Epithelial cell of proximal tubule (primary cell): ENCODE measurements around the gene ADCY6. TPM values are rescaled to one million over a fixed set of nuclear protein-coding genes. Genes with fewer than 3 reads are reported as not detected.

Experiments used
- DNase-seq: peaks from one replicate; pipeline ENCODE4 v3.0.0-alpha.2; 2011; ENCODE audit warnings: low read depth
- H3K4me3 ChIP-seq: 2 replicates; pipeline ENCODE4 v1.5.1; 2011; ENCODE audit warnings: low read depth, mild to moderate bottlenecking, low read length
- total RNA-seq: library from RNA; depleted of rRNA; stranded (reverse); fragments of >200 nt; gene quantifications from 2 replicates; pipeline ENCODE4 v1.2.3, GENCODE V29; 2015
- TF ChIP-seq, protein P1 (sequence below): conservative IDR thresholded peaks from 2 replicates; pipeline ENCODE4 v1.5.1; 2012; ENCODE audit warnings: low read depth, mild to moderate bottlenecking, low read length

ADCY6 gene
- total RNA-seq, 1 donor from 2014 or later = 21.6 TPM

- H3K4me3 ChIP-seq = peak overlapping the region; percentile 86
- DNase-seq = no peak
- TF ChIP-seq, protein P1, sequence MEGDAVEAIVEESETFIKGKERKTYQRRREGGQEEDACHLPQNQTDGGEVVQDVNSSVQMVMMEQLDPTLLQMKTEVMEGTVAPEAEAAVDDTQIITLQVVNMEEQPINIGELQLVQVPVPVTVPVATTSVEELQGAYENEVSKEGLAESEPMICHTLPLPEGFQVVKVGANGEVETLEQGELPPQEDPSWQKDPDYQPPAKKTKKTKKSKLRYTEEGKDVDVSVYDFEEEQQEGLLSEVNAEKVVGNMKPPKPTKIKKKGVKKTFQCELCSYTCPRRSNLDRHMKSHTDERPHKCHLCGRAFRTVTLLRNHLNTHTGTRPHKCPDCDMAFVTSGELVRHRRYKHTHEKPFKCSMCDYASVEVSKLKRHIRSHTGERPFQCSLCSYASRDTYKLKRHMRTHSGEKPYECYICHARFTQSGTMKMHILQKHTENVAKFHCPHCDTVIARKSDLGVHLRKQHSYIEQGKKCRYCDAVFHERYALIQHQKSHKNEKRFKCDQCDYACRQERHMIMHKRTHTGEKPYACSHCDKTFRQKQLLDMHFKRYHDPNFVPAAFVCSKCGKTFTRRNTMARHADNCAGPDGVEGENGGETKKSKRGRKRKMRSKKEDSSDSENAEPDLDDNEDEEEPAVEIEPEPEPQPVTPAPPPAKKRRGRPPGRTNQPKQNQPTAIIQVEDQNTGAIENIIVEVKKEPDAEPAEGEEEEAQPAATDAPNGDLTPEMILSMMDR = no peak
Observed at GRCh38 chr12:48815126-48816110, 26.5 kb upstream of the ADCY6 start.

DNA sequence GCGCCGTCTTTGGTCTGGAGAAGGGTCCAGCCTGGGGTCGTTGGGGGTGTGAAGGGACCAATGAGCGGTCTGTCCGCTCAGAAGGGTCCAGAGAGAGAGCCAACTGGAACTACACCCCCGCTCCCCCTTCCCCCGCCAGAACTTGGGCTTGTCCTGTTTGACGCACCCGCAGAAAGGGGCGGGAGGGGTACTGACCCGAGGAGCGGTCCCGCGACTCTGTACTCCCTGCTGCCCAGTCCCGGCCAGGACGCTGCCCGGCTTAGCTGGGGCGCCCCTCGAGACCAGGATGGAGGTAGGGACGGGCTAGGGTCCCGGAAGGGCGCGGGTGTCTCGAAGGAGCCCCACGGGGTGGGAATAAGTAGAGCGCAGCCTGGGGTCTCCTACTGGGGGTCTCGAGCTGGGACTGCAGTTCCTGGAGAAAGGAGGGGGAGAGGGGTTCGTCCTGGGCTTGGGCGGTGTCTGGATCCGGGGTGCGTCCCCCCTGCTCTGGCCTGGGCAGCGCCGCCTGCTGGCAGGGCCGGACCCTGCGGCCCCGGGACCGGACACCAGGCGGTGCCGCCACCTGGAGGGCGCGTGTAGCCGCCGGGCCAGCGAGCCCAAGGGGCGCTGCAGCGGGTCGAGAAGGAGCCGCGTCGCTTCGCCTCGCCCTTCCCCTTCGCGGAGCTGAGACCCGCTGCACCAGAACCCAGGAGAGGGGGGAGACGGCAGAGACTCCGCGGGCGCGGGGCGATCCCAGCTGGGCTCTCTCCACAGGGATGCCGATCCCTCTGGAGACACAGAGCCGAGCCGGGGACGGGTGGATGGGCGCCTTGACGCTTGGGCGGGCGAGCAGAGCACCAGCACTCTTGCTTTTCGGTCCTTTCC lies 25.6 kb upstream of the ADCY6 start:
- no peak for DNase-seq
- TF ChIP-seq, protein P1 = peak; percentile 97
- peak overlapping the region; percentile 86 for H3K4me3 ChIP-seq

DNA sequence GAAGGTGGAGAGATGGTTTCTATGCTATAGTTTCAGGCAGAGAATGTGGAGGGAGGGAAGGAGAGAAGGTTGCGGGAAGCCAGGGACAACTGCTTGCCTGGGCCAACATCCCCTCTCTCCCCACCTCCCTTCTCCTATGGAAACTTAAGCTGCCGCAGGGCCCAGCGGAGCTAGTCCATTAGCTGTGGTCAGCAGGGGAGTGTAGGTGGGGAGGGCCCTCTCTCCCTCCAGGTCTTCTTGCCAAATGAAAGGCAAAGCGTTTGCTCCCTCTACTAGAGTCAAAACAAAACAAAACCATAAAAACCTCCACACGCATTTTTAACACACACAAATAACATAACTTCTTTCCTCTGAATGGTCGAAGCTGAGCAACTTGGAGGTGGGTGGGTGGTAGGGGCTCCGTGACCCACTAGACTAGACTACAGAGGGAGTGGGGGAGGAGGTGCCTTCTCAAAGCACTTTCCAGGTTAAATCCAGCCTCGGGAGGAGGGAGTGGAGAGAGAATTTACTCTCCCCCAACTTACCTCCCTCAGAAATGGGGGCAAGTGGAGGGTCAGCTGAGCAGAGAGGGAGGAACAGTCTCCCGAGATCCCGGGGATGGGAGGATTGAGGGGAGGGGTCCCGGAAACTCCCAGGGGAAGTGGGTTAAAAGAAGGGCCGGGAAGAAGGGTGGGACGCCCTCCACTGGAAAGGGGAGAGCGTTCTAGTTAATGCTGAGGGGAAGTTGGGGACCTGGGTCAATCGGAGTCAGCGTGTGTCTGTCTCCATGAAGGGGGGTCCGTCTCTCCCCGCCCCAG lies 24.8 kb upstream of the ADCY6 start:
- TF ChIP-seq, protein P1 = no peak
- DNase-seq = no peak
- H3K4me3 ChIP-seq = peak overlapping the region; percentile 86

DNA sequence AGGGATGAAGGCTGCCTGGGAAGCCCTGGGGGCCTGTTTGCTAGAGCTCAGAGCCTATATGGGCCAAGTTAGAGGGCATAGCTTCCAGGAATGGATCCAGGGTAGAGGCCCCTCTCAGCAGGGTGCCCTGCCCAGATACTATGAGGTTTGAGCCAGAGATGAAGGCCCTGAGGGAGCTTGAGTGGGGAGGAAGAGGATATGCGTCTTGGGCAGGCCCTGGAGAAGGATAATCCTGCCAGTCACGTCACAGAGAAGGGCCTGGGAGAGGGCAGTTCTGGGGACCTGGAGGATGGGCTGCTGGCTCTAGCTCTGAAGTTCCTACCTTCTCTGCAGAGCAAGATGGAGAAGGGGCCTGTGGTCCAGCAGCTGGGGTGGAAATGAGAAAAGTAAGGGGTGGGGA lies 23.5 kb upstream of the ADCY6 start:
- DNase-seq = no peak
- TF ChIP-seq, protein P1 = no peak

GRCh38 chr12:48811437-48812090 lies 22.7 kb upstream of the ADCY6 start:
- TF ChIP-seq, protein P1 = no peak
- no peak overlapping the region for H3K4me3 ChIP-seq
- DNase-seq = no peak

More for the DNA sequence above, 23.5 kb upstream of the ADCY6 start:
- H3K4me3 ChIP-seq = no peak overlapping the region

DNA sequence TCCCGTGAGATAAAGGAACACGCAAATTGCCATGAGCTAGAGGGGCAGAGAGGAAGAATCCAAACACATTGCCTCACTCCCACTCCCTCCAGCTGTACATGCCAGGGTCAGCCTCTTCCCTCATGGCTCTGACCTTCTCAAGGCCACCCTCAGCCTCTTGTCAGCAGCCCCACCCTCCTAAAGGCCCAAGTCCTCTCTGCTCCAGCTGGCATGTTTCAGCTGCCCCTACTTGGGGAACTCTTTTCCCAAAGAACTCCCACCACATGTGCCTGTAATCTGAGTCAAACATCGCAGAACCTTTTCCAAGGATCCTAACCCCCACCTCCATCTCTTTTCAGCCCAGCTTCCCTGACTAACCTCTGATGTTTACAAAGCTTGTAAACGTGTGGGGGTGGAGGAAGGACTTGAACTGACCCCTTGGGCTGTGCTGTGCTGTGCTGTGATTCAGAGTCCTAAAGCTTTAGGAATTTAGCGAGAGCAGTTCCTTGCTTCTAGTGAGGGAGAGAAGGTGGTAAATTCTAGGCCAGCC lies 22.1 kb upstream of the ADCY6 start:
- no peak overlapping the region for H3K4me3 ChIP-seq
- DNase-seq = no peak
- TF ChIP-seq, protein P1 = no peak
